HEK293 (cell line): ENCODE results near the gene SAMD8.

Source experiments
- GFI1B ChIP-seq: fragments of 450-650 bp; formaldehyde crosslinking; IDR thresholded peaks from 2 replicates; pipeline ENCODE4 v1.5.1; 2016; ENCODE audit warnings: missing biosample characterization, missing genetic modification characterization
- GLI2 ChIP-seq: fragments of 450-650 bp; formaldehyde crosslinking; IDR thresholded peaks from 2 replicates; pipeline ENCODE4; 2017; ENCODE audit warnings: missing biosample characterization, missing genetic modification characterization, low read depth, borderline replicate concordance
- KLF9 ChIP-seq: fragments of 450-650 bp; formaldehyde crosslinking; IDR thresholded peaks from 2 replicates; pipeline ENCODE4 v1.5.1; 2016; ENCODE audit warnings: missing biosample characterization, missing genetic modification characterization, low read depth
- MEIS1 ChIP-seq: sonication (generic); formaldehyde crosslinking; IDR thresholded peaks from 2 replicates; pipeline ENCODE4 v1.8.1; 2022; ENCODE audit warnings: missing genetic modification reagents, mild to moderate bottlenecking, borderline replicate concordance
- PRDM2 ChIP-seq: fragments of 450-650 bp; formaldehyde crosslinking; IDR thresholded peaks from 2 replicates; pipeline ENCODE4 v1.5.1; 2016; ENCODE audit warnings: missing biosample characterization, missing genetic modification characterization, borderline replicate concordance
- RBAK ChIP-seq: fragments of 450-650 bp; formaldehyde crosslinking; IDR thresholded peaks from 2 replicates; pipeline ENCODE4 v1.5.1; 2016; ENCODE audit warnings: missing biosample characterization, missing genetic modification characterization
- SP7 ChIP-seq: fragments of 450-650 bp; formaldehyde crosslinking; IDR thresholded peaks from 2 replicates; pipeline ENCODE4 v1.5.1; 2016; ENCODE audit warnings: missing biosample characterization, missing genetic modification characterization
- WT1 ChIP-seq: fragments of 450-650 bp; formaldehyde crosslinking; IDR thresholded peaks from 2 replicates; pipeline ENCODE4 v1.5.1; 2016; ENCODE audit warnings: missing biosample characterization, missing genetic modification characterization
- ZBTB48 ChIP-seq: fragments of 450-650 bp; formaldehyde crosslinking; IDR thresholded peaks from 2 replicates; pipeline ENCODE4 v1.5.1; 2016; ENCODE audit warnings: missing biosample characterization, missing genetic modification characterization
- ZIC2 ChIP-seq: fragments of 450-650 bp; formaldehyde crosslinking; IDR thresholded peaks from 2 replicates; pipeline ENCODE4 v1.5.1; 2016; ENCODE audit warnings: missing biosample characterization, missing genetic modification characterization
- ZNF133 ChIP-seq: fragments of 450-650 bp; formaldehyde crosslinking; IDR thresholded peaks from 2 replicates; pipeline ENCODE4 v1.5.1; 2016; ENCODE audit warnings: missing biosample characterization, missing genetic modification characterization
- ZNF140 ChIP-seq: fragments of 450-650 bp; formaldehyde crosslinking; IDR thresholded peaks from 2 replicates; pipeline ENCODE4 v1.5.1; 2016; ENCODE audit warnings: missing biosample characterization, missing genetic modification characterization
- ZNF2 ChIP-seq: fragments of 450-650 bp; formaldehyde crosslinking; IDR thresholded peaks from 2 replicates; pipeline ENCODE4 v1.5.1; 2016; ENCODE audit warnings: missing biosample characterization, missing genetic modification characterization
- ZNF280D ChIP-seq: fragments of 450-650 bp; formaldehyde crosslinking; IDR thresholded peaks from 2 replicates; pipeline ENCODE4 v1.5.1; 2016; ENCODE audit warnings: missing biosample characterization, missing genetic modification characterization
- ZNF391 ChIP-seq: fragments of 450-650 bp; formaldehyde crosslinking; IDR thresholded peaks from 2 replicates; pipeline ENCODE4 v1.5.1; 2016; ENCODE audit warnings: low read depth, missing biosample characterization, missing genetic modification characterization, borderline replicate concordance
- ZNF398 ChIP-seq: fragments of 450-650 bp; formaldehyde crosslinking; IDR thresholded peaks from 2 replicates; pipeline ENCODE4 v1.5.1; 2017; ENCODE audit warnings: missing biosample characterization, missing genetic modification characterization
- ZNF473 ChIP-seq: fragments of 450-650 bp; formaldehyde crosslinking; IDR thresholded peaks from 2 replicates; pipeline ENCODE4 v1.5.1; 2017; ENCODE audit warnings: missing biosample characterization, missing genetic modification characterization
- ZNF501 ChIP-seq: fragments of 450-650 bp; formaldehyde crosslinking; IDR thresholded peaks from 2 replicates; pipeline ENCODE4 v1.5.1; 2016; ENCODE audit warnings: missing biosample characterization, missing genetic modification characterization
- ZNF561 ChIP-seq: fragments of 450-650 bp; IDR thresholded peaks from 2 replicates; pipeline ENCODE4 v1.5.1; 2018; ENCODE audit warnings: missing biosample characterization, missing genetic modification characterization, borderline replicate concordance
- ZNF596 ChIP-seq: fragments of 450-650 bp; IDR thresholded peaks from 2 replicates; pipeline ENCODE4 v1.5.0; 2018; ENCODE audit warnings: missing biosample characterization, mild to moderate bottlenecking, missing genetic modification characterization, moderate library complexity
- ZNF664 ChIP-seq: fragments of 450-650 bp; formaldehyde crosslinking; IDR thresholded peaks from 2 replicates; pipeline ENCODE4 v1.5.1; 2016; ENCODE audit warnings: missing biosample characterization, missing genetic modification characterization
- ZNF768 ChIP-seq: fragments of 450-650 bp; formaldehyde crosslinking; IDR thresholded peaks from 2 replicates; pipeline ENCODE4 v1.5.1; 2018; ENCODE audit warnings: missing biosample characterization, mild to moderate bottlenecking, missing genetic modification characterization
- TF ChIP-seq, protein P1 (sequence below): fragments of 450-650 bp; formaldehyde crosslinking; IDR thresholded peaks from 2 replicates; pipeline ENCODE4 v1.5.1; 2016; ENCODE audit warnings: missing biosample characterization, missing genetic modification characterization
- TF ChIP-seq, protein P2 (sequence below): fragments of 450-650 bp; formaldehyde crosslinking; IDR thresholded peaks from 2 replicates; pipeline ENCODE4 v1.5.1; 2017; ENCODE audit warnings: missing biosample characterization, missing genetic modification characterization

The SAMD8 gene

DNA sequence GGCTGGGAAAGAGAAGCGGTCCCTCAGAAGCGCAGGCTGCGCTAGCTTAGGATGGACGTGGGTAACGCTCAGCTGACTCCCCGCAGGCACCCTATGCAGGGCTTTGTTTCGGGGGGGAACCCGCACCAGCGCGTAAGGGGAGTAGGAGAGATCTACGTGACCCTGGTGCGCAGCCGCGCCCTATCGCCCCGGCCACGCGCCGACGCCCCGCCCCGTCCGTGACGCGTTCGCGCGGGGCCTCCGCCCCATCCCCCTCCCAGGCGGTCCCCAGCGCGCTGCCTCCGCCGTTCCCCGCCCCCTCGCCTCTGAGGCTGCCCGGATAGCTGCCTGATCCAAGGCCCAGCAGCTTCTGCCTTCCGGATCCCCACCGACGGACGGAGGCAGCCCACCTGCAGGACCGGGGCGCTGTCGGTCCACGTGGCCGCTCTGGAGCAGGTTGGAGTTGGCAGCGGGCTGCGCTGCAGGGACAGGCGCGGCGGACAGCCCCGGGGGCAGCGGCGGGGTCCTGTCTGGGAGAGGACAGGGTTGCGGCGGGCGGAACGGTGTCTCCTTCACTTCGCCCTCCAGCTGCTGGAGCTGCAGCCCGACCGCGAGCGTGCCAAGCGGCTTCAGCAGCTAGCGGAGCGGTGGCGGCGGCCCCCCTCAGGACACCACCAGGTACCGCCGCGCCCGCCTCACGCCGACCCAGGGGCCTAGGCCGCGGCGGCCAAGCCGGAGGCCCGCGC is 99.0 kb downstream of the SAMD8 start, which contains the start of gene VDAC2 (continued):
- TF ChIP-seq, protein P1, sequence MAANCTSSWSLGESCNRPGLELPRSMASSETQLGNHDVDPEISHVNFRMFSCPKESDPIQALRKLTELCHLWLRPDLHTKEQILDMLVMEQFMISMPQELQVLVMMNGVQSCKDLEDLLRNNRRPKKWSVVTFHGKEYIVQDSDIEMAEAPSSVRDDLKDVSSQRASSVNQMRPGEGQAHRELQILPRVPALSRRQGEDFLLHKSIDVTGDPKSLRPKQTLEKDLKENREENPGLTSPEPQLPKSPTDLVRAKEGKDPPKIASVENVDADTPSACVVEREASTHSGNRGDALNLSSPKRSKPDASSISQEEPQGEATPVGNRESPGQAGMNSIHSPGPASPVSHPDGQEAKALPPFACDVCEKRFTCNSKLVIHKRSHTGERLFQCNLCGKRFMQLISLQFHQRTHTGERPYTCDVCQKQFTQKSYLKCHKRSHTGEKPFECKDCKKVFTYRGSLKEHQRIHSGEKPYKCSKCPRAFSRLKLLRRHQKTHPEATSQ (tag by site-specific recombination), result peak; percentile 24; the same call in 1 of the 2 replicates
- peak; percentile 54; the same call in 1 of the 2 replicates for TF ChIP-seq ZIC2 (tag by site-specific recombination)
- TF ChIP-seq ZNF473 (tag by site-specific recombination), result no peak
- peak; percentile 95 for TF ChIP-seq KLF9 (tag by site-specific recombination)
- no peak for TF ChIP-seq ZNF664 (tag by site-specific recombination)
- peak; percentile 75 for TF ChIP-seq ZNF501 (tag by site-specific recombination)
- peak; percentile 83 for TF ChIP-seq ZNF2
- no peak for TF ChIP-seq ZNF140
- 0 out of 2 replicates have a peak, but pooled peaks have one; percentile 27 for TF ChIP-seq GFI1B (tag by site-specific recombination)
- TF ChIP-seq ZNF391 (tag by site-specific recombination), result peak; percentile 98
- TF ChIP-seq ZNF280D (tag by site-specific recombination), result no peak
- TF ChIP-seq MEIS1 (CRISPR knock-in tag), result no peak
- TF ChIP-seq, protein P2, sequence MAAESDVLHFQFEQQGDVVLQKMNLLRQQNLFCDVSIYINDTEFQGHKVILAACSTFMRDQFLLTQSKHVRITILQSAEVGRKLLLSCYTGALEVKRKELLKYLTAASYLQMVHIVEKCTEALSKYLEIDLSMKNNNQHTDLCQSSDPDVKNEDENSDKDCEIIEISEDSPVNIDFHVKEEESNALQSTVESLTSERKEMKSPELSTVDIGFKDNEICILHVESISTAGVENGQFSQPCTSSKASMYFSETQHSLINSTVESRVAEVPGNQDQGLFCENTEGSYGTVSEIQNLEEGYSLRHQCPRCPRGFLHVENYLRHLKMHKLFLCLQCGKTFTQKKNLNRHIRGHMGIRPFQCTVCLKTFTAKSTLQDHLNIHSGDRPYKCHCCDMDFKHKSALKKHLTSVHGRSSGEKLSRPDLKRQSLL, result peak; percentile 34; the same call in 1 of the 2 replicates
- TF ChIP-seq RBAK, result no peak
- TF ChIP-seq ZNF398 (tag by site-specific recombination), result peak; percentile 32; the same call in 1 of the 2 replicates
- no peak for TF ChIP-seq ZNF133 (tag by site-specific recombination)
- no peak for TF ChIP-seq PRDM2
- TF ChIP-seq WT1 (tag by site-specific recombination), result no peak
- no peak for TF ChIP-seq GLI2 (tag by site-specific recombination)
- peak; percentile 94 for TF ChIP-seq SP7 (tag by site-specific recombination)
- no peak for TF ChIP-seq ZNF768
- peak; percentile 50; the same call in 1 of the 2 replicates for TF ChIP-seq ZNF561 (tag by site-specific recombination)
- TF ChIP-seq ZBTB48, result peak; percentile 66; the same call in 1 of the 2 replicates
- 0 out of 2 replicates have a peak, but pooled peaks have one; percentile 11 for TF ChIP-seq ZNF596
